NCI-H82 (cell line): ENCODE measurements around the gene GPC6.
A peak's percentile ranks its signal among the peaks of the same experiment; 100 is the strongest.

Source experiments
- DNase-seq: peaks from one replicate; lab custom pipeline; 2025; lab: John Stamatoyannopoulos, UW

GPC6 gene

DNA sequence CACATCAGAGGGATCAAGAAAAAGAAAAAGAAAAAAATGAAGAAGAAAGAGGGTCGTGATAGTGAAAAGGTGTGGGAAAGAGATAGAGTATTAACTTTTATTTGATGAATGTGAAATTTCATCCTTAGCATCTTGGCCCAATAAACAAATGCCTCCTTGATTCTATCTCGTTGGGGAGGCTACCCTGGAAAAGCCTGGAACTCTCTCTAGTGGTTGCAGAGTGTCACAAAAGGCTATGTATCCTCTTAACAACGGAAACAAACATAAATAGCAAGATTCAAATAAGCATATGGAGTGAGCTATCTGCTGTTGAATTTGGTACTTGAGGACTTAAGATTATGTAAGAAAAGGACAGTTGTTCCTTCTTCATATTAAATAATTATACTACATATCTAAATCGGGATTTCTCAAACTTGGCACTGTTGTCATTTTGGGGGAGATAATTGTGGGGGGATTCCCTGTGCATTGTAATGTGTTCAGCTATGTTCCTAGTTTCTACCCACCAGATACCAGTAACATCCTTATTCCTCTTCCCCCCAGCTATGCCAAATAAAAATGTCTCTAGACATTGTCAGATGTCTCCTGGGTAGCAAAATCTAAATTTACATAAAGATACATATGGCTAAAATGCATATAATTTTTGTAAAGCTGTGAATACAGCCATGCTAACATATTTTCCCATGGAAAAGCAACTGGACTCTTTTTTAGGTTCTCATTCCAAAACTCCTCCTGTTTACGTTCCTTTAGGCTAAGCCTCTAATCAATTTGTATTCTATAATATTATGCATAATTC is 695.7 kb downstream of the GPC6 start:
- no peak for DNase-seq

GRCh38 chr13:93925990-93926389 is 699.4 kb downstream of the GPC6 start:
- DNase-seq, result no peak

DNA sequence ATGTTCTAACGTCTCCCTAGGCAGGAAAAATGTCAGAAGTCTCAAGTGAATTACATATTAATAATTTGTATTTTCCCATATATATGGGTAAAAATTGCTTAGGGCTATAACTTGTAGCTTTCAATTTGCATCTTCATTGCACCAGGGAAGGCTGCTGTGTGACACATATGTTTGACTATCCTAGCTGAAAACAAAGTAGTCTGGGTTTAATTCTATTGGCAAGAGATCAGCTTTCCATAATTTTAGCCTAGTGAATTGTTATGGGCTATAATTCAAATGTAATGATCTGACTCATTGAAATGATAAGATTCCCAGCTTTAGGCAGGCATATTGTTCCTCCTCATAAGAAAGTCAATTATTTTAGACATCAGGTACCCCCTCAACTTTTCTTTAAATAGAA is 699.8 kb downstream of the GPC6 start:
- DNase-seq, result no peak

GRCh38 chr13:93927431-93927830 is 700.8 kb downstream of the GPC6 start:
- DNase-seq, result no peak

GRCh38 chr13:93932901-93933300 is 706.3 kb downstream of the GPC6 start:
- no peak for DNase-seq

GRCh38 chr13:93936901-93937300 is 710.3 kb downstream of the GPC6 start:
- DNase-seq, result no peak

DNA sequence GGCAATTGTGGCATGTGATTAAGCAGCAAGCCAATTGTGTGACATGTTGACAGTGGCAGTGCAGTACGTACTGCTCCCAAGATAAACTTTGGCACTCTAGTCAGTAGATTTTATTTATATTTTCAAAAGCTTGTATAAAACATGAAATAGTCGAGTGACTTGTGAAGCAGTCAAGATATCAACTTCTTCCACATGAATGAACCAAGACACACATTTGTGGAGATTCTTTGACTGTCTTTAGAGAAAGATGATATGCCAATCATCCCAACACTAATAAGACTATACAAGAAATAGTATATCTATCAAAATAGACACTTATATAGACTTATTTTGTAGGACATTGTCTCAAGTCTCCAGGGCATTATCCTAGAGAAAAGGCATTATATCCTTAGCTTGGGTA is 714.8 kb downstream of the GPC6 start:
- DNase-seq, result no peak

GRCh38 chr13:93942016-93942415 is 715.4 kb downstream of the GPC6 start:
- no peak for DNase-seq

DNA sequence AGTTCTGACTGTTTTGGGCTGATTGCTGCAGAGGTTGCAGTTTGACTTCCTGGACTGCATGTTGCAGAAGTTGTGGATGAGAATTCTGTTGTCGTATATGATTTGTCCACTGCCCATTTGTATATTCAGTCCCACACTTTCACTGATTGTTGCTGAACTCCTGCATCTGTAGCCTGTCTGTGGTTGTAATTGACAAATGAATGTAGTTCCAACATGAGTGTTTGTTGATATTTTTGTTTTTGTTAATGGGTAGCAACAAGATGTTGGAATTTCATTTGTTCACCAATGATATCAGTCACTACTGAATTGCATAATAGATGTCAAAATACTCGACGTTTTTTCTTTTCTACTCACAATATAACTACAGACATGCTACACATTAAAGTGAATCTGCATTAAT is 719.0 kb downstream of the GPC6 start:
- DNase-seq, result no peak

- no peak for DNase-seq
Measured at GRCh38 chr13:93946994-93947393, 720.4 kb downstream of the GPC6 start.

- DNase-seq, result no peak
Measured at GRCh38 chr13:93947651-93948050, 721.0 kb downstream of the GPC6 start.

GRCh38 chr13:93948162-93948922 is 721.7 kb downstream of the GPC6 start:
- peak; percentile 45 for DNase-seq

- peak; percentile 50 for DNase-seq
Measured at GRCh38 chr13:93951108-93951507, 724.5 kb downstream of the GPC6 start.

DNA sequence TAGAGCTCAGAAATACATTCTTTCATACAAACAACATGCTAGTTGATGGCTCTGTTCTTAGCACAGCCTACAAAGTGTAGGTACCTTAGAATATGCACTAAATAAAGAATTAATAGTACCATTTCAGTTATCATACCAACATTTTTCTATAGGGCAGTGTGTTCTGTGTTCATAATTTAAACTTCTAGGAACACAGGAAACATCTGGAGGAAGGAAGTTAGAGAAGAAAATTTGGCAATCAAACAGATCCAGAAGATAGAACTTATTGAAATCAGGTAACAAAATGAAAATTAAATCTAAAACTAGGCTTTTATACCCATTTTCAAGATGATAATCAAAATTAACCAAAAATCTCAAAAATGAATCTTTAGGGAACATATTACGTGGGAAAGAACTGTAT is 725.3 kb downstream of the GPC6 start:
- no peak for DNase-seq

GRCh38 chr13:93953841-93954240 is 727.2 kb downstream of the GPC6 start:
- no peak for DNase-seq

GRCh38 chr13:93955904-93956303 is 729.3 kb downstream of the GPC6 start:
- peak; percentile 36 for DNase-seq

- no peak for DNase-seq
Measured at GRCh38 chr13:93956426-93956825, 729.8 kb downstream of the GPC6 start.

GRCh38 chr13:93957371-93957770 is 730.8 kb downstream of the GPC6 start:
- no peak for DNase-seq

- peak; percentile 89 for DNase-seq
Measured at GRCh38 chr13:93959796-93960533, 733.4 kb downstream of the GPC6 start.

- peak; percentile 84 for DNase-seq
Measured at GRCh38 chr13:93963266-93964145, 736.9 kb downstream of the GPC6 start.

DNA sequence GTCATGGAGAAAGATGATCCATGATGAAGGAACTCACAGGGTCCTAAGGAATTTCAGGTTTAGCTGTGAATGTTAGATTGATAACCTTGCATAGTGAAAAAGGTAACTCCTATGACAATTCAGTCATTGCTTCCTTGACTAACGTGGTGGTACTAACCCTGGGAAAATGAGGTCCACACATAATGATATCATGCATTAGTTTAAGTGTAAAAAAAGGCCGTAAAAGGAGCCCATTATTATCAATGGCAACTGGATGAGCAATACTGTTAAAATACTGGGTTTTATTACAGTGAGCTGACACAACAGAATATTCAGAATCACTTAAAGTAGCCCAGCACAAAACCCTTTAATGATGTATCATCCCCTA is 737.5 kb downstream of the GPC6 start:
- DNase-seq, result no peak

GRCh38 chr13:93965587-93965986 is 739.0 kb downstream of the GPC6 start:
- DNase-seq, result no peak
